Measurements from ENCODE around the gene CNIH1.
A peak's percentile ranks its signal among the peaks of the same experiment; 100 is the strongest.

CNIH1 gene
- 48.4 reads per million, percentile 67 among the genes with 10 or more reads in this experiment for total RNA-seq

DNA sequence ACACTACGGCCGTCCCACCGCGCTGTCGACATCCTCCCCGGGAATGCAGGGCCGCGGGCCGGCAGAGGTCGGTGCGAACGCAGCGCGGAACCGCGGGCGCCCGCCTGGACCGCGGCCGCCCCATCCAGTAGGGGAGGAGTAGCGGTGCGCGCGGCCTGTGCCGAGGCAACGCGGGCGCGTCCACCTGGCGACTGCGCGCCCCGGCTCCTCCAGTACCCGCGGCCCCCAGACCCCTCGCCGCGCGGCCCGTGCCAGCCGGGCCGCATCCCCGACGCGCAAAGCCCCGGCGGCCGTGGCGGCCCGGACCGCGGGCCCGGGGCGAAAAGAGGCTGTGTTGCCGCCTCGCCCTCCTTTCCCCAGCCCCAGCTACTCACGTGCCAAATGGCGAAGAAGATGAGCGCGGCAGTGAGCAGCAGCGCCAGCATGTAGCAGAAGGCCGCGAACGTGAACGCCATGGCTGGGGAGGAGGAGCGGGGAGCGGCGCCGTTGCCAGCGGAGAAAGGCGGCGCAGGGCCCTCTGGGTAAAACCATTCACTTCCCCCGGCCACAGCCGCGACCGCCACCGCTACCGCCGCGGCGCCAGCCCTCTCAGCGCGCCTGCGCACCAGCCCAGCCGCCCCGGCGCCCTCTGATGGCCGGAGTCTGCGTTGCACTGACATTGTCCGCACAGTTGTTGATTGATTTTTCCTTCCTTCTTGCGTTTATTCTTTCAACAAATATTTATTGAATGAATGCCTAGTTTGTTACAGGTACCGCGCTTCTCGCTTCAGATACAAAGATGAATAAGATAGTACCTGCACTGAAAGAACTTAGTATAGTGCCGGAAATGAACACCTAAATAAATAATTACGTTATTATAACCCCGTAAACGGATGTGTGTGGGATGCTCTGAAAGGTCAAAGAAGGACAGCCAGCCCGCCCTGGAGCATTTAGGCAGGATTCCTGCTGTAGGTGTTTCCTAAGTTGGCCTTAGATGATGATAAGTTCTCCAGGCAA is at the start of gene CNIH1:
Gene CNIH1 (minus strand): TSS at position 502 of the 996 bp plus-strand sequence. CDS start 47 bp downstream, at position 455.
- DNase-seq: peak; percentile 88

DNA sequence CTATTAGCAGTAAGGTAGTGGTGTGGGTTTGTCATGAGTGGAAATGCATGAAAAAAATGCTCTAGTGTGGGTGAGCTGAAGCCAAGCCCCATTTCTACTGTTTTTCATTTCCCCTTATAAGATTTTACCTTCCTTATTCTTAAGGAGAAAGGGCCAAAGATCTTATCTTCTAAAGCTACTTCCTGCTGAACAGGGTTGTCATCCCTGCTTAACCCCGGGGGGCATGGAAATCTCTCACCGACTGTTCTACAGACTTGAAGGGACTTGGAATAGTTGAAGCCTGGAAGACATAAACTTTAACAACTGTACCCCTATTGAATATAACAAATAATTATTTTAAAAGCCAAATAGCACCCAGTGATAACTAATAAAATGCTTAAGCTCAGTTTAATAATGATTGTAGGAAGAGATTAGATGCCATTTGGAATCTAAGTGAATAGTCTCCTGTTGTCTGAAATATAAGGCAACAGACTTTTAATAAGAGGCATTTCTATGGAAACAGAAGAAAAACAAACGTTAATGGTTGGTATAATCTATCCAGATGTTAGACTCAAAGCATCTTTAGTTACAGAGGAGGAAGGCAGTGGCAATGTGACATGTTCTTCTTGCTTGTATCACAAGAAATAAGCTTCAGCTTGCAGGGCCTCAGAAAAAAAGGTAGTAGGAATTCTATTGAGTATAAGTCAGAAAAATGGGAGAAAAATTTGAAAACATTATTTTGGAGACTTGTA is 49.4 kb upstream of the CNIH1 start:
- DNase-seq: no peak

DNA sequence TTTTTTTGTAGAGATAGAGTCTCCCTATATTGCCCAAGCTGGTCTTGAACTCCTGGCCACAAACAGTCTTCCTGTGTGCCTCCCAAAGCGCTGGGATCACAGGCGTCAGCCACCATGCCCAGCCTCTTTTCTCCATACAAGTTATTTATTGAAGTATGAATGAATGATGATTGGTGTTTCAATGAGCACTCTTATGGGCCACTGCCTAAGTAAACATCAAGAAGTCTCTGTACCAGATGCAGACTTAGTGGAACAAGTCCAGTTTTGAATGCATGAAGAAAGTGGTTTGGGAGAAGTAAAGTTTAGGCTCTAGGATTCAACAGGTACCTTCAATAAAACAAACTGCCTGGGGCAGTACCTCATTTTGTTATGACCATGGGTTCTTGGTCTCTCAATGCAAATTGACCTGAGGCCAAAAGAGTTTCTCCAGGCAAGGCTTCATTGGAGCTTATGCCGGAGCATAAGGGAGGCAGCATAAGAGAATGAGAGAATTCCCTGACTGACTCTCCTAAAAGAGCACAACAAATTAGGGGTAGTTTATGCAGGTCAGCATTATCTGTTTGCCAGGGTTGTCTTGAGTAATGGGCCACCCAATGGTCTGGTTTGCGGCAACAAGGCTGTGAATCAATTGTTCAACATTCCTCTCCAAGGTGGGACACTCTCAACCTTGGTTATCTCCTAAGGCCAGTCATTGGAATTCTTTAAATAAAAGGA is 48.7 kb upstream of the CNIH1 start:
- no peak for DNase-seq

DNA sequence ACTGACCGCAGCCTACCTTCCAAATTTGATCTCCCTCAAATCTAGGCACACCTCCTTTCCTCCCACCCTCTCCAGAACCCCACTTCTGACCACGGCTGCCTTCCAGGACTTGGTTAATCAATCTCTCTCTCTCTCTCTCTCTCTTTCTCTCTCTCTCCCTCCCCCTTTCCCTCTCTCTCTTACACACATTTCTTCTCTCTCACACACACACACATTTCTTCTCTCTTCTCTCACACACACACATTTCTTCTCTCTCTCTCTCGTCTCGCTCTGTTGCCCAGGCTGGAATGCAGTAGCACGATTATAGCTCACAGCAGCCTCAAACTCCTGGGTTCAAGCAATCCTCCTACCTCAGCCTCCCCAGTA is 48.1 kb upstream of the CNIH1 start:
- DNase-seq: no peak

DNA sequence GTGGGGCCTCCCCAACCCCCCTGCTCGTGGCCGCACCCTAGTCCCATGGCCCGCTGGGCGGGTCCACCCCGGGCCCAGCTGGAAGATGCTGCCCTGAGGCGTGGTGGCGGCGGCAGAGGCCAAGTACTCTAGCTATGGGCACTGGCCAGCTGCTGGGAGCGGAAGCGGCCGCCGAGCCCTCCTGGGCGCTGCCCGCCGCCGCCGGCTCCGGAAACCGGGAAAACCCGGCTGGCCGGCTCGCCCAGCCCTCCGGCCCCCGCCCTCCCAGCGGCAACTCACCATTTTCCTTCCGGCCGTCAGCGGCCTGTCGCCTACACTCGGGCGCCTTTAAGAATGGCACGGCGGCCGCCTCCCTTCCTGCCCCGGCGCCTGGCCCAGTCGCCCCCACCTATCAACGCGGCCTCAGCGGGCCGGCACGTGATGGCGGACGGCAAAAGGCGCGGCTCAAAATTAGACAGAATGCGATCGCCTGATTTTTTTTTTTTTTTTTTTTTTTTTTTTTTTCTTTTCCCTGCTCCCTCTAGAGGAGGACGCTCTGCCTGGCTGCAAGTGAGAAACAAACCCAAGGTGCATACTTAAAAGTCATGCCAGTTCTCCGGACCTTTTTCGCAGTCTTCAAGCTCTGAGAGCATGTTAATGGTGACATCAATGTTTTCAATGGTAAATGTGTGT is 47.6 kb upstream of the CNIH1 start, which contains the start of gene GMFB:
Gene GMFB (minus strand): TSS at position 335 of the 672 bp plus-strand sequence. CDS start 53 bp downstream, at position 282.
- DNase-seq: peak; percentile 85

DNA sequence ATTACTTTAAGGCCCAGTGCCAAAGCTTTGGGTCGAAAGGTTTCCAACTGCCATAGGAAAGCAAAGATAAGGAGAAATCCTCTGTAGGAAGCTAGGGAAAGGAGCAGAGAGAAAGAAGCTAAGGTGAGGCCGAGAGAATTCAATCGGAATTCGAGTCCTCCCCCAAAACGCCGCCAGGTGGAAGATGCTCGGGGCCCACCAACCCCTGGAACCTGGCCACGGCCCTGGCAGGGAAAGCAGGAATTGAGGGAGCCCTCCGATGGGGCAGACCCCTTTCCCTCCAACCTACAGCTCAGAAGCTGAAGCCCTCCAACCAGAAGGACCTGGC is 47.1 kb upstream of the CNIH1 start:
- DNase-seq: no peak

DNA sequence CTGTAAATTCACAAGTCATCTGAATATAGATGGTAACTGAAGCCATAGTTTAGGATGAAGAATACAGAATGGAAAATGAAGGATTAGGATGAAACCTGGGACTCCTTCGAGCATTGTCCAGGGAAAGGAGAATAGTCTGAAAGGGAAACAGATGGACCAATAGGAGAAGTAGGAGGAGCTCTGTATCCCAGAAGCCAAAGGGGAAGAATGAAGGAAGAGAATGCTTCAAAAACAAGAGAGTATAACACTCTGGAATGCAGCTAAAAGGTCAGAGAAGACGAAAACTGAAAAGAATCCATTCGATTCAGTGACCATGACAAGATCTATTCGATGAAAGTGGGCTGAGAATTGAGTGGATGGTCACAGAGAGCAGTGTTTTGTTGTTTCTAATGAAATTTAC is 46.6 kb upstream of the CNIH1 start:
- no peak for DNase-seq

DNA sequence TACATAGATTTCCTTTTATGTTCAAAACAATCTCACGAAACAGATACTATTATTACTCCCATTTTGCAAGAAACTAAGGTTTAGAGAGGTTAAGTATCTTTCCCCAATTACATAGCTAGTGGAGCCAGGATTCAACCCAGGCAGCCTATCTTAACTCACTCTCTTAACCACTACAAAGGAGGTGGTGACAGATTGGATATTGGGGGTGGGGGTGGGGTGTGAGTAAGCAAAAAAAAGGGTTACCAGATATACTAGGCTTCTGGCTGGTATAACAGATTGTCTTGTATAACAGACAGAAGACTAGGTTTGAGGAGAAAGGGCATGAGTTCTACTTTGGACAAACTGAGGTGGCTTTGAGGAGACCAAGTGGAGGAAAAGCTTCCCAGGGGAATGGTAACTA is 45.5 kb upstream of the CNIH1 start:
- DNase-seq: no peak

DNA sequence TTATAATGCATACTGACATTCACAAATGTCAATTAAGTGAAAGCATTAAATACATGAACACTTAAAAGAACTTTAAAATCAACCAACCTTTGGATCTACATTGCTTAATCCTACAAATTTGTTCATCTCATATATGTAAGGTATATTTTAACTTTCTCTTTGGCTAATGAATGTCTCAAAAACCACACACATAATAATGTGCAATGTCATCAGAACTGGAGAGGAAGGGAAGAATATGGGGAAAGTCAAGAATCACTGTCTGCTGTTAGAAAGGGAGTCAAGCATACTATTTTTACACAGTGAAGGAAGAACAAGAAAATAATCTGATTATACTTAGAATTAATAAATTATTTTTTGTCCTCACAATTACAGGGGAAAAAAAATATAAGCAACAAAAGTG is 42.7 kb upstream of the CNIH1 start:
- no peak for DNase-seq

DNA sequence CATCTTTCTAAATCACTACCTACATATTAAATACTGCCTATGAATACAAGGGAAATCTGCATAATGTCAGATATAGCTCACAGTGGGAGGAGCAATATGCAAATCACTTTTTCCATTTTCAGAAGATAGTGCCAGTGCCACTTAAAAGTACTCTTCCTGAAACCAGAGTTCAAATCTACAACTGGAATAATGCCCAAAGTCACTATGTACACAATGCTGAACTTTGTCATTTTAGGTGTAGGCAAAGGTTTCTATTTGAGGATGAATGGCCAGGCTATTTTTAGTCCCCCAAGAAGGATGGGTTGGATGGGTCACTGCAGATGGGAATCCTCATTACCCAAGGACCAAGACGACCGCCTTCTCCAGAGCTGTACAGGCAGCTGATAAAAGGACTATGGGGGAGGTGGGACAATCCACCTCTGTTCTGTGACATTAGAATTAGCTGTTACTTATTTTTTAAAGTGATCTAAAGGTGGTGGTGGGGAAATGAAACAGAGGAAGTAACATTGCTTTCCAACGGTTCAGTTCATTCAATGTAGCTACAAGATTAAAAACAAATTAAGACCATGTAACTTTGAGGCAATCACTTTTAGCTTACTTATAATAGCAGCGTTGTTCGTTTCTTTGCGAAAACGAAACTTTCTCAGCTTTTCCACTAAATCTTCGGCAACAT is 42.0 kb upstream of the CNIH1 start:
- no peak for DNase-seq

DNA sequence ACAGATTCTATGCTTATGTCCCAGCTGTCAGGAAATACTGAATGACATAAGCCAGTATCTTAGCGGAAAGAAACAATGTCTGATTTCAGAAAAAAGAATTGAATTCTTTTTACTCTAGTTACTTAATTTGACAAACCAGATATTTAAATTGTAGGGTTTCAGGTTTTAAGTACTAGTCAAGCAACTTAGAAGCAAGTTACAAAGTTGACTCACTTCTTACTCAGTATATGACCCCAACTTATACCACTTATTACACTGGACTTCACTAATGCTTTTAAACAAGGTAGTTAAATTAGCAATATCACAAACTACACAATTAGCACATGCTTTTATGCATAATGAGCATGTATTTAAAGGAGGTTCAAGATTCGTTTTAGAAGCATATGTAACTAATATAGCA is 40.5 kb upstream of the CNIH1 start:
- no peak for DNase-seq

DNA sequence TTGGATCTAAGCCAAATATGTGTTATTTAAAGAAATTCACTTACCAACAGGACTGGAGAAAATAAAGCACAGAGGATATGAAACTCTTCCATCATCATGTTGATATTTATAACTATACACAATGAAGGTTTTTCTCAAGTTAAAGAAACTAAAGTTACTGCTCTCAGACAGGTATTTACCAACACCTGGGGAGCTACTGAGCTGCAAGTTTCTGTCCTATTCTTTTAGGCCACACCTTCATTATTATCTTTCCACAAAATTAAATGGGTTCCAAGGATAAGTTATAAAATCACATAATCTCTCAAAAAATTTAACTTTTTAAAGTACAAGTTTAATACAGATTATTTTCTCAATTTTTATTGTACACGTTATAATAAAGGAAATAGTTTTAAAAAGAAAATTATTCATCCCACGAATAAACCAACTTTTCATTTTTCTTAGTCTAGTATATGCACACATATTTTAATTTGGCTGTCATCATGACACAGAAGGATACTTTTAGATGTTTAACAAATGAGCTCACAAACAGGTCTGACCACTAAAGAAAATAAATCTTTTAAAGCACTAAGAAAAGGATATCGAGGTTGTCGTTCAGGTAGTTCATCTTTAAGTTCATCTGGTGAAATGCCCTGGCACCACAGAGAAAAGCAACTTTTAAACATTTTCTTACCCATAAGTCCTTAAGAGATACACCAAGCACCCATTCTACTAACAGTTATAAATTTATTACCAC is 39.8 kb upstream of the CNIH1 start:
- DNase-seq: no peak

DNA sequence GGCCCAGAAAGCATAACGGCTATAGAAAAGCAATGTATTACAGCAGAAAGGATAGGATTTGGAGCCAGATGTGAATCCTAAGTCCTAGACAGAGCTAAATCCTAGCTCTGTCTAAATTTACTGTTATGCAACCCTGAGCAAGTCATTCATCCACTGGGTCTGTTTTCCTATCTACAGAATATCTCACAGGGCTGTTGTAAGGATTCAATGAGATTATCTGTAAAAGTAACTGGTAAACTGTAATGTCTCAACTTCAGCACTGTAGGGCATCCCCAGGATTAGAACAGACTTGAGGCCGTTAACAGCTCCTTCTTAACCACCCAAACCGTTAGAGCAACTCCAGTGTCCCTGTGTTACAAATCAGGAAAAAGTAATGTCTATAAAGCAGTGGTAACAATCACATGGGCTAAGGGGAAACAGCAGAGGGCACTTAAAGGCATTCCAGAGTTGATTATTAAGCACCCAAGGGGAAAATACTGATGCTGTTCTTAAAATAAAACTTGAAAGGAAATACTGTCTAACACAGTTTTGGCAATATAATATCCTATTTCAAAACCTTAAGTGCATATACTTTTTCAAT is 37.6 kb upstream of the CNIH1 start:
- DNase-seq: no peak

DNA sequence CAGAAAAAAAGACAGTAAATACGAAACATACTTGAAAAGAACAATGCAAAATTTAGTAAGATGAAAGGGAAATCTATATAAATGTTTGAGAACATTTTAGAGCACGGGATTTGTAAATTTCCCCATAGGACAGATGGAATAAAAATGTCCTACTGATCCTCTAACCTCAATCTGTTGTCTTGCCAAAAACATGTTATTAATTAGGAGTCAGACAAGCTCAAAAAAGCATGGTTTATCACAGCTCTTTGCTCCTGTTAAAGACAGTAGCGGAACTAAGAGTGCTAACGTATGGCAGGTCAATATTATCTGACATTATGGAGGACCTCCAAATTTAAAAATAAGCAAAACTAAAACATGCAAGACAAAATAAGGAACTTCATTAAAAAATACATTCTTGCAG is 34.7 kb upstream of the CNIH1 start:
- DNase-seq: no peak

DNA sequence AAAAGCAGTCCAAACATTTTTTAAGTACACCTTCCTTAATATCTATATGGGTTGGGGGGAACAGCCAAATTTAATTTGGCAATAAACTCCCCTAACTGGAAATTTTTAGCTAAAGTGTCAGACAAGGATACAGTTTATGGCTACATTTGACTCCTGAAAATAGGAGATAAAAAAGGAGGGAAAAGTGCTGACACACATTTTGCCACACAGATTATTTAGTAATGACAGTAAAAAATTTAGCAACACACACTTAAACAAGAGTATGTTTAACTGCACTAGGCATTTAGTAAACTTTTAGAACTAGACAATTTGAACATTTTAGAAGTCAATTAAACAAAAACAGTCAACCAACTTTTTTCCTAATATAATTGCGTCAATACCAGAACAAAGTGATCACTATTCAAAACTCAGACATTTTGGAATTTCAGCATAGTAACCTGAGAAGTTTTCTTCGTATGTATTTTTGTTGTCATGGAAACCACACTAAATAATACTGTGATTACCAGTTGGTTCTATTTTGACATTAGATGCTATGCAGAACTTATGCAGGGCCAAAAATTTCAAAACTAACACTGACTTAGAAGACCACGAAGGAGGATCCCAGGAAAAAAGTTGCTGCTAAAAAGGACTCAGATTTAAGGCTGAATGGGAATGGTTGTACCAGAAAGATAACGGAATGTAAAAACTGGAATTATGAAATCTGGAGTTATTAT is 34.2 kb upstream of the CNIH1 start:
- no peak for DNase-seq

DNA sequence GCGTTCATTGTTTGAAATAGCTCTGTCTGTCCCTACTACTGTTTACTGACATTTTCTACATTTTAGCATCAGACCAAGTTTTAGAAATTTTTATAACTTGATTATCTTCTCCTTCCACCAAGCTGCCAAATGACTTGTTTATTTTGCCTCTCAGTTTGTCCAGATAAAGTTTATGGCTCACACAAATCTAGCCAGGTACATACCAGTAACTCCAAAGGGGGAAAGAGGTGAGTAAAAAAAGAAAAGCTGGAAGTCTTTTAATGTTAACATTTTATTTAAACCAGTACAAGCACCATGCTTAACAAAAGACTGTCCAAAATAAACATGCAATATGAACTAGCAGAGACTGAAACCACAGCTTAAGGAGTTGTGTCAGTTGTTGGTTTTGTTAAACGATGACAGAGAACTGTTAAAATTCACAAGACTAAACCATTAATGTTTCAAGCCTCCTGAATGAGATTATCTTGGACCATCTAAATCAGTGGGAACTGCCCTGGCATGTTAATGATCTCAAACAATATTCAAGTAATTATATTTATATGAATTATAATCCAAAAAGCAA is 33.1 kb upstream of the CNIH1 start:
- DNase-seq: no peak

DNA sequence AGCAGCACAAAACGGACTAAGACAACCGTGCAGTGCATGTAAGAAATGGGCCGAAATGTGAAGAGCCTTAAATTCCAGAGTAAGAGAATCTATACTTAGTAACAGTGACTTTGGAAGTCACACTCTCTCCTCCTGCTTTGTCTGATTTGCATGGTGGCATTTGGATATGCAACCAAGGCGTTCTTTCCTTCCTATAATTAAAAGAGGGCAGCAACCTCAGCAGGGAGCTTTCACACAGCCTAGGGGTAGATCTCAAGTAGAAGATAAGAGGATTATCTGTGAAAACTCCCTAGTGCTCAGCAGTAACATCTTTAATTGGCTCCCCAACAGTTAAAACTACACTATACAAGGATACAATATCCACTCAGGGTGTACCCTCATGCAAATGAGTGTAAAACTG is 31.1 kb upstream of the CNIH1 start:
- DNase-seq: no peak

DNA sequence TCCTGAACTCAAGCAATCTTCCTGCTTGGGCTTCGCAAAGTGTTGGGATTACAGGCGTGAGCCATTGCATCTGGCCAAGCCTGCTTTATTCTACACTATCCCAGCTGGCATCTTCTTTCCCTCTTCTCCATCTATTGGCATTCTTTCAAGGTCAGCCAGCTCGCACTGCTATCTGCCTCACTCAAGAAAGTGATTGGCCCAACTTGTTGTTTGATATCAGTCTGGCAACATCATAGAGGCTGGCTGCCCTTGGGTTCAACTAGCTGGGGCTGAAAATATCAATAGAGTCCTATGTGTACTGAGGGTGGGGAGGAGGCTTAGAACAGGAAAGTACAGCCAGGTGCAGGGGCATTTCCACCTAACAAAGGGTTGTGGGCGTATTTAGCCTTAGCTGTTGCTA is 30.5 kb upstream of the CNIH1 start:
- DNase-seq: no peak

DNA sequence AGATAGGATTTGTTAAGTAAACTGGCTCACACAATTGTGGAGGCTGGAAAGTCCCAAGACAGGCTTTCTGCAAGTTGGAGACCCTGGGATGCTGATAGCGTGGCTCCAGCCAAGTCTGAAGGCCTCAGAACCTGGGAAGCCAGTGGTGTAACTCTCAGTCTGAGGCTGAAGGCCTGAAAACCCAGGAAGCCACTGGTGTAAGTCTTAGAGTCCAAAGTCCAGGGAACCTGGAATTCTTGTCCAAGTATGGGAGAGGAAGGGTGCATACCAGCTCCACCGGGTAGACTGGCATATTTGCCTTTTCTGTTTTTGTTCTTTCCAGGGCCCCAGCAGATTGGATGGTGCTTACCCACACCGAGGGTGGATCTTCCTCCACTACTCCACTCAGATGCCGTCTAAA is 29.5 kb upstream of the CNIH1 start:
- DNase-seq: no peak

DNA sequence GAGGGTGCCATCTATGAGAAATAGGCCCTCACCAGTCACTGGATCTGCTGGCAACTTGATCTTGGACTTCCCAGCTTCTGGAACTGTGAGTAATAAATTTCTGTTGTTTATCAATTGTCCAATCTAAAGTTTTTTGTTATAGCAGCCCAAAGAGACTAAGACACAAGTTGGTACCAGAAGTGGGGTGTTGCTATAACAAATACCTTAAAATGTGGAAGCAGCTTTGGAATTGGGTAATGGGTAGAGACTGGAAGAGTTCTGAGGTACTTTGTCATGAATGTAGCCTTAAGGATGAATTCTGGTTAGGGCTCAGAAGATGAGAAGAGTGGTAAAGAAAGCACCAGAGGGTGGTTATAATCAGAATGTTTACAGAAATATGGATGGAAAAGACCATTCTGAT is 26.1 kb upstream of the CNIH1 start:
- no peak for DNase-seq
